Activated CD4-positive, alpha-beta T cell treated with anti-CD3 and anti-CD28 coated beads for 24 hours (primary cell): Measurements from ENCODE around the gene ATP9A.

ENCODE experiments used
- DNase-seq, 2 donors: peaks; one replicate each; pipeline ENCODE4 v3.0.0-alpha.2; 2020; ENCODE audit warnings: low read depth in 2 of 2

Gene ATP9A

DNA sequence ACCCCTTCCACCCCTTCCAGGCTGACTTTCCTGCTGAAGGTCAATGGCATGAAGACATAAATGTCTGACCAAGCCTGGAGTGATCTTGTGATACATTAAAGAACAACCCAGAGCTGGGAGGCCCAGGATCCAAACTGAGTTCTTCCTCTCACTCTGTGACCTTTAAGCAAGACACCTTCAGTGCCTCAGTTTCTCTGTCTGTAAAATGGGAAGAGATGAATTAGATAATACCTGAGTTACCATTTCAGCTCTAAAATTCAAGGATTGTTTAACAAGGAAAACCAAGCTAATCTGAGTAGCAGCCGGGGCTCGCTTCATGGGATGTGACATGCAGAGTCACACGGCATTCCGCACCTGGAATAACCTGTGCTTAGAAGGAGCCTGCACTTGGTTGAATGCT is 218.7 kb downstream of the ATP9A start:
- no peak for DNase-seq

DNA sequence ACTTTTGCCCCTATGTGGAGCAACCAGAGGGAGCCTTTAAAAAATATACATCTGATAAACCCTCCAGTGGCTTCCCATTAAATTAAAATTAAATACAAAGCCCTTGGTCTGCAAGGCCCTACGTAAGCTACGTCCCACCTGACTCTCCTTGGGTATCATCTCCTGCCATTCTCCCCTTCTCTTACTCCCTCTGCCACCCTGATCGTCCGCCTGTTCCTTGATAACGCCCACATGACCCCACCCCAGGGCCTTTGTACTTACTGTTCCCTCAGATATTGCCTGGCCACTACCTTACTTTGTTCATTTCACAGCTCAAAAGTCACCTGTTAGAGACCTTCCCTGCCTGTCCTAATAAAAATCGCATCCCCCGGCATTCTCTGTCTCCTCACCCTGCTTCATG is 220.2 kb downstream of the ATP9A start:
- no peak for DNase-seq
